ENCODE results near the gene CAMTA1. TPM values are rescaled to one million over a fixed set of nuclear protein-coding genes. Genes with fewer than 3 reads are reported as not detected.

CAMTA1 gene
- total and polyA plus RNA-seq, 4 donors, result 48.1 to 140 (median 52.3) TPM

GRCh38 chr1:7430047-7430608 lies 644.9 kb downstream of the CAMTA1 start:
- Histone ChIP-seq H3K9ac (ENCODE audit: insufficient read depth in 1 of 2, low read length in 2 of 2) (no peak overlapping the region), H3K9me3 (ENCODE audit: control insufficient read depth in 4 of 4, insufficient read depth in 3 of 4, low read length in 3 of 4) (peaks cover 0 to 4% (median 0%) of the 10 kb centered on the region in 4 donors), H3K27ac (ENCODE audit: low read depth in 1 of 2, low read length in 1 of 2) (no peak overlapping the region), H3K4me3 (no peak overlapping the region), H3K27me3 (ENCODE audit: control insufficient read depth in 3 of 3, insufficient read depth in 3 of 3, low read length in 2 of 3) (no peaks in the 10 kb centered on the region), H3K36me3 (ENCODE audit: control insufficient read depth in 4 of 4, insufficient read depth in 4 of 4, low read length in 4 of 4) (no peaks in the 10 kb centered on the region), H3K4me1 (ENCODE audit: control insufficient read depth in 5 of 5, insufficient read depth in 5 of 5, low read length in 5 of 5) (no peaks in the 10 kb centered on the region)
- TF ChIP-seq CTCF (IDR thresholded peaks at IDR 0.05; ENCODE audit: control extremely low read depth, extremely low read depth), result no peak
- DNase-seq, result no peak
- ATAC-seq (ENCODE audit: insufficient read depth, low FRiP score), result no peak
- 80 to 82% methylated on average over 7 of the region's 7 CpGs for WGBS, 2 donors

GRCh38 chr1:7430691-7431090 lies 645.4 kb downstream of the CAMTA1 start:
- Histone ChIP-seq H3K9me3 (ENCODE audit: control insufficient read depth in 4 of 4, insufficient read depth in 3 of 4, low read length in 3 of 4) (peaks cover 0 to 4% (median 0%) of the 10 kb centered on the region in 4 donors), H3K27me3 (ENCODE audit: control insufficient read depth in 3 of 3, insufficient read depth in 3 of 3, low read length in 2 of 3) (no peaks in the 10 kb centered on the region), H3K4me3 (no peak overlapping the region), H3K4me1 (ENCODE audit: control insufficient read depth in 5 of 5, insufficient read depth in 5 of 5, low read length in 5 of 5) (no peaks in the 10 kb centered on the region), H3K36me3 (ENCODE audit: control insufficient read depth in 4 of 4, insufficient read depth in 4 of 4, low read length in 4 of 4) (no peaks in the 10 kb centered on the region), H3K9ac (ENCODE audit: insufficient read depth in 1 of 2, low read length in 2 of 2) (no peak overlapping the region), H3K27ac (ENCODE audit: low read depth in 1 of 2, low read length in 1 of 2) (no peak overlapping the region)
- no peak for DNase-seq
- TF ChIP-seq CTCF (IDR thresholded peaks at IDR 0.05; ENCODE audit: control extremely low read depth, extremely low read depth), result no peak
- ATAC-seq (ENCODE audit: insufficient read depth, low FRiP score), result no peak
- WGBS, 2 donors, result 89 to 97% methylated on average over 1 of the region's 1 CpG

- Histone ChIP-seq H3K9me3 (ENCODE audit: control insufficient read depth in 4 of 4, insufficient read depth in 3 of 4, low read length in 3 of 4) (peaks cover 0 to 4% (median 0%) of the 10 kb centered on the region in 4 donors), H3K27me3 (ENCODE audit: control insufficient read depth in 3 of 3, insufficient read depth in 3 of 3, low read length in 2 of 3) (no peaks in the 10 kb centered on the region), H3K36me3 (ENCODE audit: control insufficient read depth in 4 of 4, insufficient read depth in 4 of 4, low read length in 4 of 4) (no peaks in the 10 kb centered on the region), H3K9ac (ENCODE audit: insufficient read depth in 1 of 2, low read length in 2 of 2) (no peak overlapping the region), H3K4me3 (no peak overlapping the region), H3K4me1 (ENCODE audit: control insufficient read depth in 5 of 5, insufficient read depth in 5 of 5, low read length in 5 of 5) (no peaks in the 10 kb centered on the region), H3K27ac (ENCODE audit: low read depth in 1 of 2, low read length in 1 of 2) (no peak overlapping the region)
- TF ChIP-seq CTCF (IDR thresholded peaks at IDR 0.05; ENCODE audit: control extremely low read depth, extremely low read depth), result no peak
- DNase-seq (no peak), ATAC-seq (ENCODE audit: insufficient read depth, low FRiP score) (no peak)
- WGBS, 2 donors, result 87 to 91% methylated on average over 14 to 15 of the region's 15 CpGs
Measured at GRCh38 chr1:7432102-7432899, 647.0 kb downstream of the CAMTA1 start.

All from lung (tissue), 12 donors.